Muscle layer of duodenum (tissue), 2 donors: ENCODE results near the gene SMIM45.

Experiments
- H3K27ac ChIP-seq: one replicate; pipeline ENCODE4 v1.7.0; 2013; ENCODE audit warnings: mild to moderate bottlenecking, low read length
- H3K27me3 ChIP-seq: one replicate; pipeline ENCODE4 v1.7.0; 2013; ENCODE audit warnings: low read depth, mild to moderate bottlenecking, control low read depth, low read length
- H3K36me3 ChIP-seq, 2 donors: one replicate each; pipeline ENCODE4 v1.7.0; 2013; ENCODE audit warnings: low read length in 2 of 2, control low read depth in 1 of 2, mild to moderate bottlenecking in 1 of 2; ENCODE audit not compliant: insufficient read depth in 2 of 2, control insufficient read depth in 1 of 2
- H3K4me1 ChIP-seq, 2 donors: one replicate each; pipeline ENCODE4 v1.7.0; 2013; ENCODE audit warnings: low read length in 2 of 2, mild to moderate bottlenecking in 2 of 2, control low read depth in 1 of 2, moderate library complexity in 1 of 2; ENCODE audit not compliant: insufficient read depth in 2 of 2, control insufficient read depth in 1 of 2
- H3K4me3 ChIP-seq, 2 donors: one replicate each; pipeline ENCODE4 v1.7.0; 2013; ENCODE audit warnings: low read length in 2 of 2, low read depth in 1 of 2, mild to moderate bottlenecking in 1 of 2
- H3K9me3 ChIP-seq, 2 donors: one replicate each; pipeline ENCODE4 v1.7.0; 2013; ENCODE audit warnings: low read length in 2 of 2, control low read depth in 1 of 2, mild to moderate bottlenecking in 1 of 2; ENCODE audit not compliant: control insufficient read depth in 1 of 2
- donor health status: healthy.

SMIM45 gene

GRCh38 chr22:41951898-41952474 is at the start of gene SMIM45:
SMIM45 (plus strand) TSS chr22:41952150.
- H3K4me1 ChIP-seq, result no peaks in the 10 kb centered on the region
- H3K36me3 ChIP-seq, result no peaks in the 10 kb centered on the region
- no peaks in the 10 kb centered on the region for H3K27me3 ChIP-seq
- H3K9me3 ChIP-seq, result no peaks in the 10 kb centered on the region
- no peak within 1 kb of the TSS for H3K4me3 ChIP-seq
- no peak within 1 kb of the TSS for H3K27ac ChIP-seq

GRCh38 chr22:41902932-41903421 is 49.0 kb upstream of the SMIM45 start:
- H3K27me3 ChIP-seq, result no peaks in the 10 kb centered on the region
- no peaks in the 10 kb centered on the region for H3K4me1 ChIP-seq
- peaks cover 40 to 87% of the 10 kb centered on the region in 2 donors for H3K36me3 ChIP-seq

GRCh38 chr22:41904450-41905410 is 47.2 kb upstream of the SMIM45 start:
- H3K27me3 ChIP-seq, result peaks cover 5% of the 10 kb centered on the region
- H3K27ac ChIP-seq, result no peak overlapping the region
- H3K36me3 ChIP-seq, result peaks cover 26 to 70% of the 10 kb centered on the region in 2 donors

More at GRCh38 chr22:41902932-41903421, 49.0 kb upstream of the SMIM45 start:
- H3K9me3 ChIP-seq, result no peaks in the 10 kb centered on the region
- H3K27ac ChIP-seq, result no peak overlapping the region
- no peak overlapping the region for H3K4me3 ChIP-seq

GRCh38 chr22:41905411-41906202 is 46.3 kb upstream of the SMIM45 start:
- Histone ChIP-seq H3K4me3 (no peak overlapping the region), H3K27ac (no peak overlapping the region), H3K36me3 (peaks cover 17 to 61% of the 10 kb centered on the region in 2 donors)

More at GRCh38 chr22:41904450-41905410, 47.2 kb upstream of the SMIM45 start:
- Histone ChIP-seq H3K9me3 (no peaks in the 10 kb centered on the region), H3K4me1 (peaks cover 0 to 3% of the 10 kb centered on the region in 2 donors), H3K4me3 (no peak overlapping the region)

GRCh38 chr22:41906822-41907221 is 45.1 kb upstream of the SMIM45 start:
- Histone ChIP-seq H3K36me3 (peaks cover 11 to 54% of the 10 kb centered on the region in 2 donors), H3K27me3 (peaks cover 20% of the 10 kb centered on the region), H3K4me1 (peaks cover 0 to 19% of the 10 kb centered on the region in 2 donors), H3K9me3 (no peaks in the 10 kb centered on the region), H3K4me3 (no peak overlapping the region), H3K27ac (no peak overlapping the region)

More at GRCh38 chr22:41905411-41906202, 46.3 kb upstream of the SMIM45 start:
- H3K9me3 ChIP-seq, result no peaks in the 10 kb centered on the region
- H3K4me1 ChIP-seq, result peaks cover 0 to 12% of the 10 kb centered on the region in 2 donors
- H3K27me3 ChIP-seq, result peaks cover 9% of the 10 kb centered on the region

- H3K27ac ChIP-seq, result no peak overlapping the region
- H3K4me3 ChIP-seq, result no peak overlapping the region
- H3K4me1 ChIP-seq, result peaks cover 0 to 19% of the 10 kb centered on the region in 2 donors
- H3K27me3 ChIP-seq, result peaks cover 29% of the 10 kb centered on the region
- no peaks in the 10 kb centered on the region for H3K9me3 ChIP-seq
- H3K36me3 ChIP-seq, result peaks cover 11 to 45% of the 10 kb centered on the region in 2 donors
Observed at GRCh38 chr22:41907436-41908401, 44.2 kb upstream of the SMIM45 start.

GRCh38 chr22:41908411-41909309 is 43.3 kb upstream of the SMIM45 start:
- Histone ChIP-seq H3K4me1 (peaks cover 0 to 19% of the 10 kb centered on the region in 2 donors), H3K27ac (no peak overlapping the region), H3K27me3 (peaks cover 37% of the 10 kb centered on the region), H3K36me3 (peaks cover 9 to 35% of the 10 kb centered on the region in 2 donors), H3K9me3 (no peaks in the 10 kb centered on the region), H3K4me3 (no peak overlapping the region)

GRCh38 chr22:41909310-41910049 is 42.5 kb upstream of the SMIM45 start:
- Histone ChIP-seq H3K4me1 (peaks cover 0 to 19% of the 10 kb centered on the region in 2 donors), H3K27ac (no peak overlapping the region), H3K4me3 (peak overlapping the region in 1 of 2 donors; percentile 53), H3K27me3 (peaks cover 37% of the 10 kb centered on the region), H3K9me3 (no peaks in the 10 kb centered on the region), H3K36me3 (peaks cover under 1 to 28% of the 10 kb centered on the region in 2 donors)
